Gastrocnemius medialis (tissue), 4 donors: ENCODE results near the gene WWP2. TPM values are rescaled to one million over a fixed set of nuclear protein-coding genes. Genes with fewer than 3 reads are reported as not detected.

ENCODE experiments used
- ATAC-seq, 2 donors: fragments of 150-250 bp; one replicate each; pipeline ENCODE4 v1.9.1; 2016
- DNase-seq, 2 donors: peaks; one replicate each; pipeline ENCODE4 v3.0.0-alpha.2; 2019
- H3K27ac ChIP-seq, 4 donors: fragments of 200-600 bp; sonication (generic); 1 replicate in 1 of 4; 2 replicates in 3 of 4; pipeline ENCODE4 v1.5.1; 2016 to 2018; ENCODE audit warnings: mild to moderate bottlenecking in 2 of 4, moderate library complexity in 1 of 4
- H3K27me3 ChIP-seq, 3 donors: fragments of 200-600 bp; sonication (generic) in 2 of 3; 1 replicate in 1 of 3; 2 replicates in 2 of 3; pipeline versions ENCODE4 v1.5.1 to v1.6.0; 2016 to 2019; ENCODE audit warnings: mild to moderate bottlenecking in 1 of 3, moderate library complexity in 1 of 3
- H3K36me3 ChIP-seq, 2 donors: fragments of 200-600 bp; sonication (generic) in 1 of 2; one replicate each; pipeline ENCODE4 v1.5.1; 2017 to 2018
- H3K4me1 ChIP-seq, 2 donors: fragments of 200-600 bp; sonication (generic) in 1 of 2; one replicate each; pipeline ENCODE4 v1.5.1; 2016 to 2017; ENCODE audit warnings: mild to moderate bottlenecking in 2 of 2
- H3K4me3 ChIP-seq, 4 donors: fragments of 200-600 bp; sonication (generic) in 3 of 4; 1 replicate in 1 of 4; 2 replicates in 3 of 4; pipeline ENCODE4 v1.5.1; 2016 to 2019; ENCODE audit warnings: mild to moderate bottlenecking in 2 of 4
- H3K9me3 ChIP-seq, 3 donors: fragments of 200-600 bp; sonication (generic) in 2 of 3; 1 replicate in 1 of 3; 2 replicates in 2 of 3; pipeline ENCODE4 v1.5.1; 2016 to 2019
- CTCF ChIP-seq, 5 experiments: fragments of 450-650 bp in 3 of 5; fragments of 200-600 bp in 2 of 5; sonication (generic) in 2 of 5; IDR thresholded peaks in 4 of 5; conservative IDR thresholded peaks in 1 of 5; 1 replicate in 4 of 5; 2 replicates in 1 of 5; pipeline ENCODE4 v1.5.1; 2016 to 2019; ENCODE audit warnings: antibody characterized with exemption in 5 of 5, mild to moderate bottlenecking in 3 of 5, moderate library complexity in 3 of 5
- POLR2A ChIP-seq, 2 donors: fragments of 450-650 bp; IDR thresholded peaks; one replicate each; pipeline ENCODE4 v1.6.1; 2017; ENCODE audit warnings: antibody characterized with exemption in 2 of 2, mild to moderate bottlenecking in 2 of 2, moderate library complexity in 2 of 2
- in situ Hi-C, 4 donors: fragments of 200-750 bp; cut with MboI; loops; one replicate each; pipeline versions ENCODE4 v1.15.0 to v1.8.0; 2017; ENCODE audit warnings: low sequenced_read_pairs in 4 of 4
- intact Hi-C: fragments of 100-400 bp; cut with DNase I; formaldehyde crosslinking; loops from one replicate; pipeline ENCODE4 v1.15.1; 2023; ENCODE audit warnings: low total_unique reads
- total RNA-seq, 4 donors: library from RNA; depleted of rRNA; stranded (reverse); fragments of >200 nt; gene quantifications; one replicate each; pipeline versions ENCODE4 v1.1.0 to v1.2.3, GENCODE V29; 2016

The WWP2 gene
- total RNA-seq, 4 donors from 2014 or later, result 29.4 to 35.6 (median 31.8) TPM

GRCh38 chr16:69771651-69771967 lies 9.5 kb downstream of the WWP2 start:
- H3K4me3 ChIP-seq, result no peak overlapping the region
- no peak for DNase-seq
- H3K9me3 ChIP-seq, result no peaks in the 10 kb centered on the region
- no peaks in the 10 kb centered on the region for H3K27me3 ChIP-seq
- no peak for ATAC-seq
- no peak for TF ChIP-seq CTCF (IDR thresholded peaks at IDR 0.05 in 4 of 5, conservative IDR thresholded peaks at IDR 0.05 in 1 of 5)
- TF ChIP-seq POLR2A (IDR thresholded peaks at IDR 0.05), result no peak
- in situ Hi-C loops (loop anchor here in 1 of 4 donors (25.0 kb wide), 1 partner anchor 384 kb away; the partner anchor contains the start of gene TERF2), intact Hi-C loops (no loop called here)
- H3K27ac ChIP-seq, result no peak overlapping the region
- no peaks in the 10 kb centered on the region for H3K36me3 ChIP-seq
- peaks cover 8 to 9% of the 10 kb centered on the region in 2 donors for H3K4me1 ChIP-seq

- H3K9me3 ChIP-seq, result no peaks in the 10 kb centered on the region
- no peaks in the 10 kb centered on the region for H3K27me3 ChIP-seq
- DNase-seq (no peak), ATAC-seq (no peak)
- intact Hi-C loops (no loop called here), in situ Hi-C loops (loop anchor here in 1 of 4 donors (25.0 kb wide), 1 partner anchor 386 kb away; the partner anchor contains the start of gene TERF2)
- TF ChIP-seq CTCF (IDR thresholded peaks at IDR 0.05 in 4 of 5, conservative IDR thresholded peaks at IDR 0.05 in 1 of 5), result no peak
- no peak for TF ChIP-seq POLR2A (IDR thresholded peaks at IDR 0.05)
- H3K4me1 ChIP-seq, result peaks cover 8 to 9% of the 10 kb centered on the region in 2 donors
- H3K27ac ChIP-seq, result no peak overlapping the region
- no peaks in the 10 kb centered on the region for H3K36me3 ChIP-seq
- H3K4me3 ChIP-seq, result no peak overlapping the region
These were observed 11.3 kb downstream of the WWP2 start for GRCh38 chr16:69773260-69773947.

GRCh38 chr16:69775563-69775962 lies 13.4 kb downstream of the WWP2 start:
- H3K27ac ChIP-seq, result no peak overlapping the region
- in situ Hi-C loops, result no loop called here

GRCh38 chr16:69779724-69780123 lies 17.6 kb downstream of the WWP2 start:
- intact Hi-C loops, result no loop called here

More at GRCh38 chr16:69775563-69775962, 13.4 kb downstream of the WWP2 start:
- Histone ChIP-seq H3K9me3 (no peaks in the 10 kb centered on the region), H3K36me3 (no peaks in the 10 kb centered on the region), H3K4me3 (no peak overlapping the region), H3K4me1 (peaks cover 8 to 9% of the 10 kb centered on the region in 2 donors), H3K27me3 (no peaks in the 10 kb centered on the region)
- ATAC-seq (no peak), DNase-seq (no peak)
- intact Hi-C loops, result no loop called here
- TF ChIP-seq CTCF (IDR thresholded peaks at IDR 0.05 in 4 of 5, conservative IDR thresholded peaks at IDR 0.05 in 1 of 5) (no peak), POLR2A (IDR thresholded peaks at IDR 0.05) (no peak)

More at GRCh38 chr16:69779724-69780123, 17.6 kb downstream of the WWP2 start:
- ATAC-seq (no peak), DNase-seq (no peak)
- no peak for TF ChIP-seq CTCF (IDR thresholded peaks at IDR 0.05 in 4 of 5, conservative IDR thresholded peaks at IDR 0.05 in 1 of 5)
- no peak for TF ChIP-seq POLR2A (IDR thresholded peaks at IDR 0.05)
- H3K9me3 ChIP-seq, result no peaks in the 10 kb centered on the region
- H3K4me3 ChIP-seq, result no peak overlapping the region
- no peaks in the 10 kb centered on the region for H3K36me3 ChIP-seq
- in situ Hi-C loops, result no loop called here
- no peaks in the 10 kb centered on the region for H3K4me1 ChIP-seq
- no peak overlapping the region for H3K27ac ChIP-seq
- H3K27me3 ChIP-seq, result no peaks in the 10 kb centered on the region
